KMS-11 (cell line): ENCODE measurements around the gene SHANK2.

Source experiments
- H2AFZ ChIP-seq: fragments of 200-600 bp; sonication (generic); 2 replicates; pipeline ENCODE4 v1.6.1; 2016; ENCODE audit warnings: antibody characterized with exemption, mixed run types, low read depth
- H3K27ac ChIP-seq: fragments of 200-600 bp; sonication (generic); 2 replicates; pipeline ENCODE4 v1.6.1; 2016; ENCODE audit warnings: mild to moderate bottlenecking, mixed run types
- H3K27me3 ChIP-seq: fragments of 200-600 bp; sonication (generic); 2 replicates; pipeline ENCODE4 v1.6.1; 2017; ENCODE audit warnings: mild to moderate bottlenecking, low read depth, mixed run types, moderate library complexity; ENCODE audit not compliant: insufficient read depth
- H3K36me3 ChIP-seq: fragments of 200-600 bp; sonication (generic); 2 replicates; pipeline ENCODE4 v1.6.1; 2017; ENCODE audit warnings: mild to moderate bottlenecking, mixed run types; ENCODE audit not compliant: insufficient read depth
- H3K4me1 ChIP-seq: fragments of 200-600 bp; sonication (generic); 2 replicates; pipeline ENCODE4 v1.6.1; 2016; ENCODE audit warnings: mild to moderate bottlenecking, low read depth, mixed run types; ENCODE audit not compliant: poor library complexity, severe bottlenecking
- H3K4me2 ChIP-seq: fragments of 200-600 bp; sonication (generic); 2 replicates; pipeline ENCODE4 v1.7.0; 2016; ENCODE audit warnings: mild to moderate bottlenecking, mixed run types
- H3K4me3 ChIP-seq: fragments of 200-600 bp; sonication (generic); IDR thresholded peaks from 2 replicates; pipeline ENCODE4 v1.6.1; 2017; ENCODE audit warnings: low read depth, low read length, mixed read lengths; ENCODE audit not compliant: insufficient read depth
- H3K79me2 ChIP-seq: fragments of 200-600 bp; sonication (generic); 2 replicates; pipeline ENCODE4 v1.6.1; 2016; ENCODE audit warnings: low read depth, mixed run types; ENCODE audit not compliant: insufficient read depth
- H3K9ac ChIP-seq: fragments of 200-600 bp; sonication (generic); 2 replicates; pipeline ENCODE4 v1.6.1; 2016; ENCODE audit warnings: mild to moderate bottlenecking, mixed run types
- H4K20me1 ChIP-seq: fragments of 200-600 bp; sonication (generic); 2 replicates; pipeline ENCODE4 v1.6.1; 2016; ENCODE audit warnings: mild to moderate bottlenecking, mixed run types; ENCODE audit not compliant: insufficient read depth
- TF ChIP-seq, protein P1 (sequence below): fragments of 200-600 bp; sonication (generic); conservative IDR thresholded peaks from 2 replicates; pipeline ENCODE4 v1.6.1; 2017; ENCODE audit warnings: low read depth, mild to moderate bottlenecking, antibody characterized with exemption, low read length, moderate library complexity, mixed read lengths

Gene SHANK2

DNA sequence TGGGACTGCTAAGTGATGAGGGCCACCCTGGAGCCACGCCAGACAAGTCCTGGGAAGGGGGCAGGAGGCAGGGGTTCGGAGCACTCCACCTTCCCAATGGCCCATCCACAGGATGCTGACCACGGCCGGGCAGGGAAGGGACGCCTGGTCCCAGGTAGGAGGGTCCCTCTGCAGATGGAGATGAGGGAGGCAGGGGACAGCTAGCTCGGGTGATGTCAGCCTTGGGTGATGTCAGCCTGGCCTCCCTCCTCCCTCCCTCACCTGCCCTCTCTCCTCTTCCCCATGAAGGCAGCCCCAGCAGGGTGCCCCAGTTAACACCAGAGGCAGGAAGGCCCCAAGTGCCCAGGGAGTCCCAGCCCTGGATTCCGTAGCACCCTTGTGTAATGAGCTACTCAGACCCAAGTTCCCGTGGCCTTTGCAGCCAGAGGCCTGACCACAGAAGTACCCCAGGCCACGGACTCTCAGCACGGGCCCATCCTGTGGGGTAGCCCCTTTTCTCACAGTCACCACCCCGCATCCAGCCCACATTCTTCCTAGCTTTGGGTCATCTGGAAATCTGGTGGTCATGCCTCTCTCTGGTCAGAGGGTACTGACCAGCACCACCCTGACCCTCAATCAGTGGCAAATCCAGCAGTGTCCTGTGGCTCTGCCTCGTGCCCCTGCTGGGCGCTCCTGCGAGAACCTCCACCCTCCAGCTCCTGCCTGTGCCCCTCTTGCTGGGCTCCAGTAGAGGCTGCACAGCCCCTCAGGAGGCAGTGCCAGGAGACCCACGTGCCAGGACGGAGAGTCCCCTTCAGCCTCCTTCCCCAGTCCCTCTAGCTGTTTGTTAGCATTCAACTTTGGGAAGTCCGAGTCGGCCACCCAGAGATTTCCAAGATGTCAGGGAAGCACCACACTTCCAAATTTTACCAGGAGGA, 47.4 kb downstream of the SHANK2 start:
- TF ChIP-seq, protein P1, sequence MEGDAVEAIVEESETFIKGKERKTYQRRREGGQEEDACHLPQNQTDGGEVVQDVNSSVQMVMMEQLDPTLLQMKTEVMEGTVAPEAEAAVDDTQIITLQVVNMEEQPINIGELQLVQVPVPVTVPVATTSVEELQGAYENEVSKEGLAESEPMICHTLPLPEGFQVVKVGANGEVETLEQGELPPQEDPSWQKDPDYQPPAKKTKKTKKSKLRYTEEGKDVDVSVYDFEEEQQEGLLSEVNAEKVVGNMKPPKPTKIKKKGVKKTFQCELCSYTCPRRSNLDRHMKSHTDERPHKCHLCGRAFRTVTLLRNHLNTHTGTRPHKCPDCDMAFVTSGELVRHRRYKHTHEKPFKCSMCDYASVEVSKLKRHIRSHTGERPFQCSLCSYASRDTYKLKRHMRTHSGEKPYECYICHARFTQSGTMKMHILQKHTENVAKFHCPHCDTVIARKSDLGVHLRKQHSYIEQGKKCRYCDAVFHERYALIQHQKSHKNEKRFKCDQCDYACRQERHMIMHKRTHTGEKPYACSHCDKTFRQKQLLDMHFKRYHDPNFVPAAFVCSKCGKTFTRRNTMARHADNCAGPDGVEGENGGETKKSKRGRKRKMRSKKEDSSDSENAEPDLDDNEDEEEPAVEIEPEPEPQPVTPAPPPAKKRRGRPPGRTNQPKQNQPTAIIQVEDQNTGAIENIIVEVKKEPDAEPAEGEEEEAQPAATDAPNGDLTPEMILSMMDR: no peak
- no peak overlapping the region for H3K9ac ChIP-seq
- no peak overlapping the region for H3K4me2 ChIP-seq
- no peaks in the 10 kb centered on the region for H3K36me3 ChIP-seq
- no peaks in the 10 kb centered on the region for H3K27me3 ChIP-seq
- no peaks in the 10 kb centered on the region for H4K20me1 ChIP-seq
- H3K79me2 ChIP-seq: no peaks in the 10 kb centered on the region
- no peak overlapping the region for H3K27ac ChIP-seq
- no peak overlapping the region for H3K4me3 ChIP-seq
- no peaks in the 10 kb centered on the region for H3K4me1 ChIP-seq
- no peak overlapping the region for H2AFZ ChIP-seq

DNA sequence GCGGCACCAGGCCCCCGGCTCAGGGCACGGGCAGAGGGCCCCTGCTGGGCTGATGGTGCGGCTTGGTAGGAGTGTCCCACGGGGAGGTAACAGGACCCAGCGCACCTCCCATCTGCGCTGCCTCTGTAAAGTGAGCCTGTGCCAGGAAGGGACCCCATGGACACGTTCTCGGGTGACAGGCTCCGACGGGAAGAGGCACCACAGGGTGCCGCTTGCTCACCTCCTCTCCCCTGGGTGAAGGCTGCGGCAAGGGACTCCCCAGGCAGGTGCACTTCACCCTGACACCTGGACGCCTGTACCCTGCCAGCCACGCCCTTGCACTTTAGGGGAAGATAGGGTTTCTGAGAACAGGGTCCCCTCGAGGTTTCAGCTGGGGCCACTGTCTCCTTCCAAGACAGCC, 48.1 kb downstream of the SHANK2 start:
- Histone ChIP-seq H3K27me3 (no peaks in the 10 kb centered on the region), H3K4me3 (no peak overlapping the region), H3K36me3 (no peaks in the 10 kb centered on the region), H3K27ac (no peak overlapping the region), H4K20me1 (no peaks in the 10 kb centered on the region), H2AFZ (no peak overlapping the region), H3K79me2 (no peaks in the 10 kb centered on the region), H3K4me2 (no peak overlapping the region), H3K4me1 (no peaks in the 10 kb centered on the region), H3K9ac (no peak overlapping the region)
- TF ChIP-seq, protein P1: no peak

DNA sequence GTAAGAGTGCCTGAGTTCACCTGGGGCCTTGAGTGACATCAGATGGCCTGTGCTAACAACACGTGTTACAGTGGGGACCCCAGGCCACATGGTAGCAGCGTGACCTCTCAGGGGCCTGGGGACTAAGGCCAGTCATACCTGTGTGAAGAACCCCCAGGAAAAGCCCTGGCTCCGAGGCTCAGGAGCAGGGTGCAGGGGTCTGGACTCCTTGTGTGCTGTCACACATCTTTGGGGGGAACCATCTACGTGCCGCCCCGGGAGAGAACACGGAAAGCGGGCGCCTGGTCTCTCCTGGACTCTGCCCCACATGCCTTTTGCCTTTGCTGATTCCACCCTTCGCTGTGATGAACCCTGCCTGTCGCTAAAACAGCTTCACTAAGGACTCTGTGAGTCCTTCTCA, 48.7 kb downstream of the SHANK2 start:
- TF ChIP-seq, protein P1: no peak
- H3K4me1 ChIP-seq: no peaks in the 10 kb centered on the region
- H3K79me2 ChIP-seq: no peaks in the 10 kb centered on the region
- no peaks in the 10 kb centered on the region for H3K27me3 ChIP-seq
- no peak overlapping the region for H3K27ac ChIP-seq
- no peaks in the 10 kb centered on the region for H3K36me3 ChIP-seq
- no peak overlapping the region for H3K4me3 ChIP-seq
- H3K9ac ChIP-seq: no peak overlapping the region
- no peak overlapping the region for H3K4me2 ChIP-seq
- H2AFZ ChIP-seq: no peak overlapping the region
- H4K20me1 ChIP-seq: no peaks in the 10 kb centered on the region

DNA sequence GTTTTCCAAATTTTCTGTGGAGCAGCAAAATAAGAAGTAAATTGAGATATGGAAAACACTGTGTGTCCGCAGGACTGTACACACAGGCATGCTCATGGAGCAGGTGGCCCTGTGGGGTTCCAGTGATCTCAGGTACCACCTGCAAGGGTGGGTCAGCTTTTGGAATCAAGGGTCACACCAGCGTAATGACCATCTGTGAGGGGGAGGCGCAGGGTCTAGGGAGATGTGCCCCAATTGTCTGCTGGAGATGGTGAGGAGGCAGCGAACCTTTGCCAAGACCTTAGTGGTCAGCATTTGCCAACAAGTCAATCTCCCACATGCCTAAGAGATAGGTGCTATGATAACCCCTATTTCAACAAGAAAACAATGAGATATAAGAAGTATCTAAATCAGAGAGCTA, 49.4 kb downstream of the SHANK2 start:
- Histone ChIP-seq H2AFZ (no peak overlapping the region), H3K79me2 (no peaks in the 10 kb centered on the region), H3K36me3 (no peaks in the 10 kb centered on the region), H3K4me1 (no peaks in the 10 kb centered on the region), H3K27ac (no peak overlapping the region), H3K4me3 (no peak overlapping the region), H4K20me1 (no peaks in the 10 kb centered on the region), H3K9ac (no peak overlapping the region), H3K27me3 (no peaks in the 10 kb centered on the region), H3K4me2 (no peak overlapping the region)
- TF ChIP-seq, protein P1: no peak
